AG04450 (cell line): ENCODE results near the gene THBS2. TPM values are rescaled to one million over a fixed set of nuclear protein-coding genes. Genes with fewer than 3 reads are reported as not detected.

Experiments
- CTCF ChIA-PET: fragments of 300-600, 350-600 bp; formaldehyde crosslinking; extraction: SDS; loops from one replicate; lab custom pipeline; 2022; ENCODE audit warnings: antibody characterized with exemption, inconsistent platforms; lab: Charles Lee
- POLR2A ChIA-PET: fragments of 350-600 bp; formaldehyde crosslinking; extraction: SDS; loops from one replicate; lab custom pipeline; 2021; ENCODE audit warnings: antibody characterized with exemption, inconsistent platforms; lab: Yijun Ruan, JAX
- DNase-seq: peaks from one replicate; pipeline ENCODE4 v3.0.0-alpha.2; 2011; ENCODE audit warnings: low read depth, low spot score
- H3K27ac ChIP-seq: one replicate; pipeline ENCODE4 v1.5.1; 2012; ENCODE audit warnings: low read depth, low read length, control low read depth
- H3K27me3 ChIP-seq: one replicate; pipeline ENCODE4 v1.6.0; 2012; ENCODE audit warnings: low read length; ENCODE audit not compliant: control insufficient read depth, insufficient read depth
- H3K4me3 ChIP-seq: 2 replicates; pipeline ENCODE4 v1.5.1; 2011; ENCODE audit warnings: mild to moderate bottlenecking, low read depth, low read length, control low read depth
- H3K9me3 ChIP-seq: 2 replicates; pipeline ENCODE4 v1.5.1; 2012; ENCODE audit warnings: low read length; ENCODE audit not compliant: control insufficient read depth, insufficient read depth
- CTCF ChIP-seq: IDR thresholded peaks from 2 replicates; pipeline ENCODE4 v1.5.1; 2011; ENCODE audit warnings: low read depth, low read length, control low read depth, inconsistent platforms
- polyA plus RNA-seq: library from polyadenylated mRNA; depleted of rRNA; stranded (reverse); fragments of >200 nt; gene quantifications from 2 replicates; pipeline ENCODE4 v1.2.3, GENCODE V29; 2011

THBS2 gene
- polyA plus RNA-seq, 1 experiment = 95.8 TPM

- H3K27me3 ChIP-seq = no peaks in the 10 kb centered on the region
- DNase-seq = no peak
- CTCF ChIA-PET = interaction anchor here (0.7 to 1.2 kb wide), 5 partner anchors 172 to 315 kb away, joined by 3 to 5 read pairs (median 4); no protein-coding TSS in a partner anchor
- H3K9me3 ChIP-seq = peaks cover 9% of the 10 kb centered on the region; the same call in 1 of the 2 replicates
- TF ChIP-seq CTCF = no peak
- no peak overlapping the region for H3K4me3 ChIP-seq
- peak overlapping the region; percentile 99 for H3K27ac ChIP-seq
- POLR2A ChIA-PET = interaction anchor here (0.6 to 2.0 kb wide), 10 partner anchors 10 to 552 kb away, joined by 3 to 7 read pairs (median 5); no protein-coding TSS in a partner anchor
Observed at GRCh38 chr6:169213814-169214520, 39.7 kb downstream of the THBS2 start.

- H3K27ac ChIP-seq = peak overlapping the region; percentile 99
- H3K27me3 ChIP-seq = no peaks in the 10 kb centered on the region
- peak overlapping the region; percentile 26; the same call in 1 of the 2 replicates for H3K4me3 ChIP-seq
- peaks cover 9% of the 10 kb centered on the region; the same call in 1 of the 2 replicates for H3K9me3 ChIP-seq
- ChIA-PET CTCF (interaction anchor here (0.7 to 1.2 kb wide), 7 partner anchors 11 to 316 kb away, joined by 3 to 5 read pairs (median 4); no protein-coding TSS in a partner anchor), POLR2A (interaction anchor here (0.7 to 2.0 kb wide), 9 partner anchors 24 to 553 kb away, joined by 3 to 7 read pairs (median 4); no protein-coding TSS in a partner anchor)
- peak; percentile 52 for TF ChIP-seq CTCF
- peak; percentile 38 for DNase-seq
Observed at GRCh38 chr6:169212897-169213813, 40.5 kb downstream of the THBS2 start.

- CTCF ChIA-PET = interaction anchor here (1.1 to 1.2 kb wide), 2 partner anchors 22 to 309 kb away, joined by 3 to 4 read pairs; no protein-coding TSS in a partner anchor
- Histone ChIP-seq H3K9me3 (peaks cover 9% of the 10 kb centered on the region; the same call in 1 of the 2 replicates), H3K4me3 (no peak overlapping the region), H3K27me3 (no peaks in the 10 kb centered on the region), H3K27ac (no peak overlapping the region)
- POLR2A ChIA-PET = interaction anchor here (0.7 to 1.5 kb wide), 6 partner anchors 28 to 554 kb away, joined by 3 to 7 read pairs (median 4); no protein-coding TSS in a partner anchor
- DNase-seq = no peak
- TF ChIP-seq CTCF = no peak
Observed at GRCh38 chr6:169212436-169212835, 41.2 kb downstream of the THBS2 start.

- no peak for TF ChIP-seq CTCF
- ChIA-PET CTCF (no interaction called here), POLR2A (no interaction called here)
- no peak for DNase-seq
- Histone ChIP-seq H3K9me3 (peaks cover 12% of the 10 kb centered on the region), H3K27ac (no peak overlapping the region), H3K27me3 (no peaks in the 10 kb centered on the region), H3K4me3 (no peak overlapping the region)
Observed at GRCh38 chr6:169211881-169212280, 41.8 kb downstream of the THBS2 start.
